K562 (cell line): ENCODE data around the gene DNAAF1. TPM values are rescaled to one million over a fixed set of nuclear protein-coding genes. Genes with fewer than 3 reads are reported as not detected.

ENCODE experiments used
- ARID1B ChIP-seq: fragments of 450-650 bp; IDR thresholded peaks from 2 replicates; pipeline ENCODE4 v1.6.1; 2016; ENCODE audit warnings: antibody characterized with exemption, mild to moderate bottlenecking, inconsistent platforms
- CTBP1 ChIP-seq: fragments of 450-650 bp; IDR thresholded peaks from 2 replicates; pipeline ENCODE4 v1.6.1; 2016; ENCODE audit warnings: borderline replicate concordance
- FOSL1 ChIP-seq: fragments of 200-800 bp; sonication (Bioruptor generic); conservative IDR thresholded peaks from 2 replicates; pipeline ENCODE4 v1.6.1; 2016; ENCODE audit warnings: missing genetic modification characterization, missing compliant biosample characterization
- MCM7 ChIP-seq, 2 experiments: fragments of 450-650 bp; IDR thresholded peaks; 2 replicates each; pipeline ENCODE4 v1.6.1; 2016 to 2018
- MYC ChIP-seq, 2 experiments: fragments of 250-450 bp in 1 of 2; sonication (Bioruptor Pico) in 1 of 2; IDR thresholded peaks; 2 replicates each; pipeline versions ENCODE4 v1.5.1 to v1.6.1; 2012 to 2021; ENCODE audit warnings: low read depth in 2 of 2, borderline replicate concordance in 1 of 2, improper control_type of control experiment in 1 of 2, low read length in 1 of 2, mild to moderate bottlenecking in 1 of 2, moderate library complexity in 1 of 2
- PCBP1 ChIP-seq: fragments of 200-400 bp; formaldehyde crosslinking; IDR thresholded peaks from 2 replicates; pipeline ENCODE4 v1.6.1; 2018; ENCODE audit warnings: mild to moderate bottlenecking, low read depth, low read length; ENCODE audit not compliant: poor library complexity, severe bottlenecking
- POLR2AphosphoS5 ChIP-seq: IDR thresholded peaks from 2 replicates; pipeline ENCODE4 v1.6.1; 2011; ENCODE audit warnings: mild to moderate bottlenecking, low read depth, low read length, moderate library complexity; ENCODE audit not compliant: control insufficient read depth, insufficient read depth
- SNIP1 ChIP-seq: fragments of 450-650 bp; IDR thresholded peaks from 2 replicates; pipeline ENCODE4 v1.7.1; 2017; ENCODE audit warnings: low read depth, mild to moderate bottlenecking
- YY1 ChIP-seq, 3 experiments: IDR thresholded peaks; 2 replicates each; pipeline ENCODE4 v1.6.1; 2011; ENCODE audit warnings: low read length in 2 of 3, mild to moderate bottlenecking in 2 of 3, moderate library complexity in 2 of 3, borderline replicate concordance in 1 of 3, control low read depth in 1 of 3, low read depth in 1 of 3; ENCODE audit not compliant: insufficient read depth in 3 of 3, insufficient replicate concordance in 2 of 3, control insufficient read depth in 1 of 3, insufficient read length in 1 of 3; ENCODE audit errors: extremely low read depth in 1 of 3
- polyA plus RNA-seq, 8 experiments: library from polyadenylated mRNA; depleted of rRNA in 4 of 8; stranded (reverse) in 5 of 8; unstranded in 3 of 8; fragments of >200 nt; fragmentation: Nextera tagmentation in 2 of 8; fragmentation: Illumina TruSeq in 1 of 8; extraction: Ambion mirVana in 2 of 8; extraction: Trizol in 1 of 8; gene quantifications; 2 replicates each; pipeline versions ENCODE4 v1.2.1 to v1.2.3, GENCODE V29; 2011 to 2014; ENCODE audit warnings: inconsistent platforms in 1 of 8, missing spikeins in 1 of 8
- total RNA-seq, 7 experiments: library from RNA; depleted of rRNA in 6 of 7; stranded (reverse); fragments of >200 nt in 6 of 7; fragmentation: Illumina TruSeq in 2 of 7; extraction: Trizol in 2 of 7; gene quantifications; 2 replicates each; pipeline versions ENCODE4 v1.2.1 to v1.2.3, GENCODE V29; 2011 to 2021; ENCODE audit warnings: low replicate concordance in 1 of 7
- TF ChIP-seq, protein P1 (sequence below): fragments of 250-450 bp; sonication (Bioruptor Pico); IDR thresholded peaks from 2 replicates; pipeline ENCODE4 v1.4.0; 2020
- TF ChIP-seq, protein P2 (sequence below): fragments of 200-800 bp; sonication (Bioruptor generic); IDR thresholded peaks from 2 replicates; pipeline ENCODE4 v1.6.1; 2017; ENCODE audit warnings: missing genetic modification characterization, missing compliant biosample characterization
- TF ChIP-seq, protein P3 (sequence below): fragments of 250-450 bp; sonication (Bioruptor Pico); IDR thresholded peaks from 2 replicates; pipeline ENCODE4 v1.9.0; 2021; ENCODE audit warnings: mild to moderate bottlenecking, inconsistent platforms

The DNAAF1 gene
- total and polyA plus RNA-seq, 9 of the 15 experiments (the other 6 are each of a cell fraction or from before 2014, with no cell fraction given): 0.01 TPM; not detected in 8

DNA sequence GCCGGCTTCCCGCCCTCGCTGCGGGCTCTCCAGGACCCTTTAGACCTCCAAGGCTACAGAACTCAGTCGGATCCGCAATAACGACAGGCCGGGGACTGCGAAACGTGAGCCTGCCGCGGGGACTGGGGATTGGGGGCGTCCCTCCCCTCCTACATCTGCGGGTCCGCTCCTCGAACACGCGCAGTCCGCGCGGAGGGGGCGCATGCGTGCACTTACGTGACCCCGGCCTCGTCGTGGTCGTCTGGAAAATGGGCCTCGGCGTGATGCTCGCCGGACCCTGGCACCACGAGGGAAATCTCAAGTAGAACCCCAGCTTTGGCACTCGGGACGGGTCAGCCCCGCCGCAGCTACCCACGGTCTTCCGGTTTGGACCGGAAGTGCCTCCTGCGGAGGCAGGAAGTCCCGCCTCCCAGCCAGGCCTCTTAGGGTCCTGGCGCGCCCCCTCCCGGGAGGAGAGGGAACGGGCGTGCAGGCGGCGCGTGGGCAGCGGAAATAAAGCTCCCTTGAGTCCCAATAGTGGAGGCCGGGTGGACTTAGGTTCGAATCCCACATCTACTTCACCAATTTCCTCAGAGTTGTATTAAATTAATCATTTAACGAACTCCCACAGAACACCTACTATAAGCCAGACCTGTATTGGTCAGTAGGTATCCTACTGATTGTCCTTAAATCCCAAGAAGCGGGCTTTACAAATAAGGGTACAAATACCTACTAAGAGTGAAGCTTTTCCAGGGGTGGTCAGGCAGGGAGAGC is 41.8 kb downstream of the DNAAF1 start, which contains the start of gene TAF1C (continued):
- TF ChIP-seq, protein P1, sequence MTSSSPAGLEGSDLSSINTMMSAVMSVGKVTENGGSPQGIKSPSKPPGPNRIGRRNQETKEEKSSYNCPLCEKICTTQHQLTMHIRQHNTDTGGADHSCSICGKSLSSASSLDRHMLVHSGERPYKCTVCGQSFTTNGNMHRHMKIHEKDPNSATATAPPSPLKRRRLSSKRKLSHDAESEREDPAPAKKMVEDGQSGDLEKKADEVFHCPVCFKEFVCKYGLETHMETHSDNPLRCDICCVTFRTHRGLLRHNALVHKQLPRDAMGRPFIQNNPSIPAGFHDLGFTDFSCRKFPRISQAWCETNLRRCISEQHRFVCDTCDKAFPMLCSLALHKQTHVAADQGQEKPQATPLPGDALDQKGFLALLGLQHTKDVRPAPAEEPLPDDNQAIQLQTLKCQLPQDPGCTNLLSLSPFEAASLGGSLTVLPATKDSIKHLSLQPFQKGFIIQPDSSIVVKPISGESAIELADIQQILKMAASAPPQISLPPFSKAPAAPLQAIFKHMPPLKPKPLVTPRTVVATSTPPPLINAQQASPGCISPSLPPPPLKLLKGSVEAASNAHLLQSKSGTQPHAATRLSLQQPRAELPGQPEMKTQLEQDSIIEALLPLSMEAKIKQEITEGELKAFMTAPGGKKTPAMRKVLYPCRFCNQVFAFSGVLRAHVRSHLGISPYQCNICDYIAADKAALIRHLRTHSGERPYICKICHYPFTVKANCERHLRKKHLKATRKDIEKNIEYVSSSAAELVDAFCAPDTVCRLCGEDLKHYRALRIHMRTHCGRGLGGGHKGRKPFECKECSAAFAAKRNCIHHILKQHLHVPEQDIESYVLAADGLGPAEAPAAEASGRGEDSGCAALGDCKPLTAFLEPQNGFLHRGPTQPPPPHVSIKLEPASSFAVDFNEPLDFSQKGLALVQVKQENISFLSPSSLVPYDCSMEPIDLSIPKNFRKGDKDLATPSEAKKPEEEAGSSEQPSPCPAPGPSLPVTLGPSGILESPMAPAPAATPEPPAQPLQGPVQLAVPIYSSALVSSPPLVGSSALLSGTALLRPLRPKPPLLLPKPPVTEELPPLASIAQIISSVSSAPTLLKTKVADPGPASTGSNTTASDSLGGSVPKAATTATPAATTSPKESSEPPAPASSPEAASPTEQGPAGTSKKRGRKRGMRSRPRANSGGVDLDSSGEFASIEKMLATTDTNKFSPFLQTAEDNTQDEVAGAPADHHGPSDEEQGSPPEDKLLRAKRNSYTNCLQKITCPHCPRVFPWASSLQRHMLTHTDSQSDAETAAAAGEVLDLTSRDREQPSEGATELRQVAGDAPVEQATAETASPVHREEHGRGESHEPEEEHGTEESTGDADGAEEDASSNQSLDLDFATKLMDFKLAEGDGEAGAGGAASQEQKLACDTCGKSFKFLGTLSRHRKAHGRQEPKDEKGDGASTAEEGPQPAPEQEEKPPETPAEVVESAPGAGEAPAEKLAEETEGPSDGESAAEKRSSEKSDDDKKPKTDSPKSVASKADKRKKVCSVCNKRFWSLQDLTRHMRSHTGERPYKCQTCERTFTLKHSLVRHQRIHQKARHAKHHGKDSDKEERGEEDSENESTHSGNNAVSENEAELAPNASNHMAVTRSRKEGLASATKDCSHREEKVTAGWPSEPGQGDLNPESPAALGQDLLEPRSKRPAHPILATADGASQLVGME (CRISPR knock-in tag): 0 out of 2 replicates have a peak, but pooled peaks have one; percentile 35
- TF ChIP-seq YY1 (IDR thresholded peaks at IDR 0.05; ENCODE audit: borderline replicate concordance in 1 of 3, control insufficient read depth in 1 of 3, extremely low read depth in 1 of 3, insufficient read depth in 3 of 3, insufficient read length in 1 of 3, insufficient replicate concordance in 2 of 3, low read depth in 1 of 3, low read length in 2 of 3) (peak in 1 of 3 experiments; percentile 17), FOSL1 (tag) (no peak), SNIP1 (no peak), PCBP1 (peak; percentile 57), ARID1B (peak; percentile 33; the same call in 1 of the 2 replicates), MCM7 (IDR thresholded peaks at IDR 0.05) (no peak), MYC (IDR thresholded peaks at IDR 0.05; ENCODE audit: low read depth, low read length) (peak; percentile 94), MYC (CRISPR knock-in tag; IDR thresholded peaks at IDR 0.05; ENCODE audit: borderline replicate concordance, low read depth) (no peak), POLR2AphosphoS5 (peak; percentile 76), CTBP1 (peak; percentile 85; the same call in 1 of the 2 replicates)
- TF ChIP-seq, protein P2, sequence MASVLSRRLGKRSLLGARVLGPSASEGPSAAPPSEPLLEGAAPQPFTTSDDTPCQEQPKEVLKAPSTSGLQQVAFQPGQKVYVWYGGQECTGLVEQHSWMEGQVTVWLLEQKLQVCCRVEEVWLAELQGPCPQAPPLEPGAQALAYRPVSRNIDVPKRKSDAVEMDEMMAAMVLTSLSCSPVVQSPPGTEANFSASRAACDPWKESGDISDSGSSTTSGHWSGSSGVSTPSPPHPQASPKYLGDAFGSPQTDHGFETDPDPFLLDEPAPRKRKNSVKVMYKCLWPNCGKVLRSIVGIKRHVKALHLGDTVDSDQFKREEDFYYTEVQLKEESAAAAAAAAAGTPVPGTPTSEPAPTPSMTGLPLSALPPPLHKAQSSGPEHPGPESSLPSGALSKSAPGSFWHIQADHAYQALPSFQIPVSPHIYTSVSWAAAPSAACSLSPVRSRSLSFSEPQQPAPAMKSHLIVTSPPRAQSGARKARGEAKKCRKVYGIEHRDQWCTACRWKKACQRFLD (CRISPR knock-in tag): peak; percentile 44; the same call in 1 of the 2 replicates
- TF ChIP-seq, protein P3, sequence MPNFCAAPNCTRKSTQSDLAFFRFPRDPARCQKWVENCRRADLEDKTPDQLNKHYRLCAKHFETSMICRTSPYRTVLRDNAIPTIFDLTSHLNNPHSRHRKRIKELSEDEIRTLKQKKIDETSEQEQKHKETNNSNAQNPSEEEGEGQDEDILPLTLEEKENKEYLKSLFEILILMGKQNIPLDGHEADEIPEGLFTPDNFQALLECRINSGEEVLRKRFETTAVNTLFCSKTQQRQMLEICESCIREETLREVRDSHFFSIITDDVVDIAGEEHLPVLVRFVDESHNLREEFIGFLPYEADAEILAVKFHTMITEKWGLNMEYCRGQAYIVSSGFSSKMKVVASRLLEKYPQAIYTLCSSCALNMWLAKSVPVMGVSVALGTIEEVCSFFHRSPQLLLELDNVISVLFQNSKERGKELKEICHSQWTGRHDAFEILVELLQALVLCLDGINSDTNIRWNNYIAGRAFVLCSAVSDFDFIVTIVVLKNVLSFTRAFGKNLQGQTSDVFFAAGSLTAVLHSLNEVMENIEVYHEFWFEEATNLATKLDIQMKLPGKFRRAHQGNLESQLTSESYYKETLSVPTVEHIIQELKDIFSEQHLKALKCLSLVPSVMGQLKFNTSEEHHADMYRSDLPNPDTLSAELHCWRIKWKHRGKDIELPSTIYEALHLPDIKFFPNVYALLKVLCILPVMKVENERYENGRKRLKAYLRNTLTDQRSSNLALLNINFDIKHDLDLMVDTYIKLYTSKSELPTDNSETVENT (CRISPR knock-in tag): peak; percentile 44; the same call in 1 of the 2 replicates
